Progenitor cell of endocrine pancreas (in vitro differentiated cells): ENCODE results near the gene SPACA9. TPM values are rescaled to one million over a fixed set of nuclear protein-coding genes. Genes with fewer than 3 reads are reported as not detected.

Experiments used
- DNase-seq: peaks from one replicate; pipeline ENCODE4 v3.0.0; 2021; ENCODE audit warnings: low spot score; ENCODE audit not compliant: unreplicated experiment
- H3K27ac Mint-ChIP-seq: 2 replicates; pipeline ENCODE4 v1.8.0; 2021; ENCODE audit warnings: mild to moderate bottlenecking, moderate library complexity, mixed read lengths
- H3K27me3 Mint-ChIP-seq: 2 replicates; pipeline ENCODE4 v1.8.0; 2021; ENCODE audit warnings: mixed read lengths
- H3K36me3 Mint-ChIP-seq: 2 replicates; pipeline ENCODE4 v1.8.0; 2022; ENCODE audit warnings: mixed read lengths; ENCODE audit not compliant: insufficient read depth
- H3K4me1 Mint-ChIP-seq: 2 replicates; pipeline ENCODE4 v1.8.0; 2021; ENCODE audit warnings: low read depth, mixed read lengths
- H3K4me3 Mint-ChIP-seq: 2 replicates; pipeline ENCODE4 v1.8.0; 2021; ENCODE audit warnings: low read depth, mild to moderate bottlenecking, moderate library complexity, mixed read lengths
- H3K9me3 Mint-ChIP-seq: 2 replicates; pipeline ENCODE4 v1.8.0; 2021; ENCODE audit warnings: low read depth, mixed read lengths
- total RNA-seq: library from RNA; stranded (reverse); gene quantifications from 2 replicates; pipeline ENCODE4 v1.2.1, GENCODE V29; 2021
- TF ChIP-seq, protein P1 (sequence below): fragments of 200-600 bp; sonication (generic); IDR thresholded peaks from one replicate; pipeline ENCODE4 v1.5.0; 2021; ENCODE audit warnings: antibody characterized with exemption, mild to moderate bottlenecking; ENCODE audit not compliant: unreplicated experiment

SPACA9 gene
- total RNA-seq, 1 donor from 2014 or later: 4.0 TPM

DNA sequence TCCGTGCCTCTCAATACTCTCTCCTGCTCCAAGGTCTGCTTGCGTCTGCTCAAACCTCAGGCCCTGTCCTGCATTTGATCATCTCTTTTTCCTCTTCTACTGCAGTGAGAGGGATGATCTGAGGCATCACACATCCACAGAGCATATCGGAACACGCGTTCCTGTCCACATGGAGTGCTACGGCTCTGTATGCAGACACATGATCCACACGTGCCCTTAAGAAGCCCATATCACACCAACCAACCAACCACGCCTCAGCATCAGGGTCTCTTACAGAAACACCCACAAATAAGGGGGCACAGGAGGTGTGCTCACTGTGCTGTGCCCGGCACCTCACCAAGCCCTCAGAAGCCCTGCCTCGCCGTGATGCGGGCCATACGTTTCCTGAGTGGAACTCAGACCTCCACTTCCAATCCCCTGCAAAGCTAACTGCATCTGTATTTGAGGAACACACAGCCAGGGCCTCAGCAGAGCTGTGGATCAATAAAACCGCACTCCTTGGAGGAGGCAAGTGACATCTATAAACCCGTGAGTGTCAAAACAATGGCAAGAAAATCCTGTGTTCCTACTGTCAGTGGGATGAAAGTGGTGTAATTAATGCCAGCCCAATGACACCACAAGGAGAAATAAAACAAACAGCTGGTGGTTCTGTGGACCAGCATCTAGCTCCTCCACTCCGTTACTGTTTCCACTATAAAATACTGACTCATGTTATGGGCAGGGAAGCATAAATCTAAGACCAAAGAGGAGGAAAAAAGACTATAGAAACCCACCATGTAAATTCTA lies 41.0 kb upstream of the SPACA9 start:
- peaks cover 3% of the 10 kb centered on the region for H3K4me1 Mint-ChIP-seq
- H3K9me3 Mint-ChIP-seq: no peaks in the 10 kb centered on the region
- TF ChIP-seq, protein P1, sequence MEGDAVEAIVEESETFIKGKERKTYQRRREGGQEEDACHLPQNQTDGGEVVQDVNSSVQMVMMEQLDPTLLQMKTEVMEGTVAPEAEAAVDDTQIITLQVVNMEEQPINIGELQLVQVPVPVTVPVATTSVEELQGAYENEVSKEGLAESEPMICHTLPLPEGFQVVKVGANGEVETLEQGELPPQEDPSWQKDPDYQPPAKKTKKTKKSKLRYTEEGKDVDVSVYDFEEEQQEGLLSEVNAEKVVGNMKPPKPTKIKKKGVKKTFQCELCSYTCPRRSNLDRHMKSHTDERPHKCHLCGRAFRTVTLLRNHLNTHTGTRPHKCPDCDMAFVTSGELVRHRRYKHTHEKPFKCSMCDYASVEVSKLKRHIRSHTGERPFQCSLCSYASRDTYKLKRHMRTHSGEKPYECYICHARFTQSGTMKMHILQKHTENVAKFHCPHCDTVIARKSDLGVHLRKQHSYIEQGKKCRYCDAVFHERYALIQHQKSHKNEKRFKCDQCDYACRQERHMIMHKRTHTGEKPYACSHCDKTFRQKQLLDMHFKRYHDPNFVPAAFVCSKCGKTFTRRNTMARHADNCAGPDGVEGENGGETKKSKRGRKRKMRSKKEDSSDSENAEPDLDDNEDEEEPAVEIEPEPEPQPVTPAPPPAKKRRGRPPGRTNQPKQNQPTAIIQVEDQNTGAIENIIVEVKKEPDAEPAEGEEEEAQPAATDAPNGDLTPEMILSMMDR: no peak
- no peaks in the 10 kb centered on the region for H3K36me3 Mint-ChIP-seq
- H3K27me3 Mint-ChIP-seq: no peaks in the 10 kb centered on the region
- no peak overlapping the region for H3K4me3 Mint-ChIP-seq
- H3K27ac Mint-ChIP-seq: no peak overlapping the region
- no peak for DNase-seq

DNA sequence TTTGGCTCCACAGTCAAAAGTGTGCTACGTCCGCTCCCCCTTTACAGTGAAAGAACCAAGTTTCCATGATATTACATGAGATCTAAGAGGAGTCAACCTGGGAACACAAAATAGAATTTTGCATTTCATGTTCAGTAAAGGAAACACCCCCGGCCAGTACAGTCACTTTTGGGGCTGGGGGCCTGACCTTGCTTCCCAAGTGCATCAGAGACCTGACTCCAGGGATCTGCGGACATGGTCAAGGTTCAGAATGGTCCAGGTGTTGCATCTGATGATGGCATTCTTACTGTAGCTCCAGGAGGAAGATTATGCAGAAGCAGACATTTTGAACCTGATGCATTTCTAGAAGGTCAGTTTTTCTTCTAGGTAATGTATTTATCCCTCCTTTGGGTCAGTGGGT lies 40.4 kb upstream of the SPACA9 start:
- DNase-seq: no peak
- peaks cover 3% of the 10 kb centered on the region for H3K4me1 Mint-ChIP-seq
- no peaks in the 10 kb centered on the region for H3K9me3 Mint-ChIP-seq
- H3K36me3 Mint-ChIP-seq: no peaks in the 10 kb centered on the region
- TF ChIP-seq, protein P1: no peak
- no peak overlapping the region for H3K27ac Mint-ChIP-seq
- no peak overlapping the region for H3K4me3 Mint-ChIP-seq
- no peaks in the 10 kb centered on the region for H3K27me3 Mint-ChIP-seq

DNA sequence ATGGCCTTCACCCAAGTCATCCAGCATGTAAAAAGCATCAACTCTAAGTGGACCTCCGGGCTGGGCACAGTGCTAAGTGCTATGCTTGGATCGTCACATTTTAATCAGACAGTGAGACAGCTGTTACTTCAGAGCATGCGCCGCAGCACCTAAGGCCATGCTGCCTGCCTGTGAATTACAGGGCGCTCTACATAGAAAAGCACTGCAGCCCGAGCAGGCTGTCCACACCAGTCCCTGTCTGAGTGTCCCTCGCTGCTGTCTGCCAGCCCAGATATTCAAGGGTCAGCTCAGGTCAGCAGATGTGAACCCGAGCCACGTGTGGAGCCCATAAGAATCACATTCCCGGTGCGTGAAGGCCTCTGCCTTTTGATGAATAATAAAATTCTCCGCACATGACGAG lies 37.7 kb upstream of the SPACA9 start:
- Mint-ChIP-seq H3K9me3 (no peaks in the 10 kb centered on the region), H3K4me3 (no peak overlapping the region), H3K27me3 (no peaks in the 10 kb centered on the region), H3K36me3 (no peaks in the 10 kb centered on the region), H3K4me1 (peaks cover 1% of the 10 kb centered on the region), H3K27ac (no peak overlapping the region)
- TF ChIP-seq, protein P1: no peak
- DNase-seq: no peak

DNA sequence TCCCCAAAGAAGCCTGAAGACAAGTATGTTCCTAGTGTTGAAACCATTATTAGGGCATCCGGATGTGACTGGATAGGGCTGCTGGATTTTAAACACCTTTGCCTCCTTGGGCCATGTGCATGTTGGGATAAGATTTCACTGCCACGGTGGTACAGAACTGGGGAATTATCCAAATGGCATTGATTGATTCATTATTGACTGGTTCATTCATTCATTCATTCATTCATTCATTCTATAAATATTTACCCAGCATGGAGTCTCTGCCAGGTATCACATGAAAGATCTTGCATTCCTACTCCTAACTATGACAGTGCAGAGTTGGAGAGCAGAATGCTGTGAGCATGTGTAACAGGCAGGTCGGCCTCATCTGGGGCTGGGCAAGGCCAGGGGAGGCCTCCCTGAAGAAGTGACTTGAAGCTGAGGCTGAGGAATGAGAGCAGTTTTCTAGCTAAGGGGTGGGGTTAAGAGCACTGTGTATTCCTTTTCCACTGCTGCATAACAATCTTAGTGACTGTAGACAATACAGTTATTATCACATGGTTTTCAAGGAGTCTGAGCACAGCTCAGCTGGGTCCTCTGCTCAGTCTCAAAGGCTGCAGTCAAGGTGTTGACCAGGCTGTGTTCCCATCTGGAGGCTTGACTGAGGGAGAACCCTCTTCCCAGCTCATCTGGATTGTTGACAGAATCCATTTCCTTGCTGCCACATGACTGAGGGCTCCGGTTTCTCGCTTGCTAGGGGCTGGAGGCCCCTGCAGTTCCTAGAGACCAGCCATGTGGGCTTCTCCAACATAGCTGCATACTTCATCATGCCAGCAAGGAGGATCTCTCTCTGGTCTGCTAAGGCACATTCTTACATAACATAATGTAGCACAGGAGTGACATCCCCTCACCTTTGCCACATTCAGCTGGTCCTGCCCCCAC lies 36.3 kb upstream of the SPACA9 start:
- H3K4me1 Mint-ChIP-seq: peaks cover 1% of the 10 kb centered on the region
- TF ChIP-seq, protein P1: no peak
- no peaks in the 10 kb centered on the region for H3K36me3 Mint-ChIP-seq
- H3K27ac Mint-ChIP-seq: no peak overlapping the region
- no peak for DNase-seq
- no peaks in the 10 kb centered on the region for H3K9me3 Mint-ChIP-seq
- no peaks in the 10 kb centered on the region for H3K27me3 Mint-ChIP-seq
- H3K4me3 Mint-ChIP-seq: no peak overlapping the region

DNA sequence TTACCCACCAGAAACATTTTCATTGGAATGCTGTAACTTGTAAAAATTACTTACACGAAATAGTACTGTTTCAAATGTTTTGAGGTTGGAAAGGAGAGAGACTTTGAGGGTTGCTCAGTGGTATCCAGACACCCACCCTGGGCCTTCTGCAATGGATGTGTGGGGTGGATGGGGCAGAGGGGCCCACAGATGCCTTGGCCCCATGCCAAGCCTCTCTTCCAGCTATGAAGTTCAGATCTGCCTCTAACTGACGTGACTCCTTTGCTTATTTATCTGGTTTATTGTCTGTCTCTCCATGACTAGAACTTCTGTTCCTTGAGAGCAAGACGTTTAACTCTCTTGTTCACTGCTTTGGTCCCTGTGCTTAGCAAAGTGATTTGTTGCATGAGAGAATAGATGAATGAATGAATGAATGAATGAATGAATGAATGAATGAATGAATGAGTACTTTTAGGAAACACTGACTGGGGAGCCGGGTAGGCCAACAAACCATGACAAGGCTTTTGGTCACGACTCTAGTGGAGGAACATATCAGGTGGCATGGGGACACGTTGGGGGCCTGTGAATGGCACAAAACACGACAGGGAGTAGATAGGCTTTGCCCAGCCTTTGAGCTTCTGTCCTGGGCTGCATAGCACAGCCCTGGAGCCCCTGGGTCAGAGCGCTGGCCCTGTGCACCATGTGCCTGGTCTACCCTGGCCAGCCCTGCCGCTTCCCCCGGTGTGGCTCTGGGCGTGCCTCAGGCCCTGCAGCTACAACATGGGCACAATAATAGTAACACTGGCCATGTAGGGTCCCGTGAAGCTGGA lies 32.4 kb upstream of the SPACA9 start:
- Mint-ChIP-seq H3K27me3 (no peaks in the 10 kb centered on the region), H3K4me1 (peaks cover 1% of the 10 kb centered on the region), H3K36me3 (no peaks in the 10 kb centered on the region), H3K9me3 (no peaks in the 10 kb centered on the region), H3K4me3 (no peak overlapping the region), H3K27ac (no peak overlapping the region)
- no peak for DNase-seq
- TF ChIP-seq, protein P1: no peak
